Colonic mucosa (tissue), 4 donors: Measurements from ENCODE around the gene GABRP. TPM values are rescaled to one million over a fixed set of nuclear protein-coding genes. Genes with fewer than 3 reads are reported as not detected.

ENCODE experiments used
- DNase-seq: peaks from one replicate; pipeline ENCODE4 v3.0.0-alpha.2; 2020
- H3K27ac ChIP-seq: fragments of 200-600 bp; one replicate; pipeline ENCODE4 v1.8.0; 2021
- H3K27me3 ChIP-seq: fragments of 200-600 bp; one replicate; pipeline ENCODE4 v1.8.0; 2021
- H3K36me3 ChIP-seq: fragments of 200-600 bp; one replicate; pipeline ENCODE4 v1.8.0; 2021
- H3K4me1 ChIP-seq: fragments of 200-600 bp; one replicate; pipeline ENCODE4 v1.8.0; 2021; ENCODE audit warnings: mild to moderate bottlenecking
- H3K4me3 ChIP-seq: fragments of 200-600 bp; one replicate; pipeline ENCODE4 v1.8.0; 2021
- H3K9ac ChIP-seq, 2 donors: one replicate each; pipeline ENCODE4 v1.7.0; 2013; ENCODE audit warnings: control low read depth in 2 of 2, low read depth in 2 of 2, low read length in 2 of 2
- H3K9me3 ChIP-seq: fragments of 200-600 bp; one replicate; pipeline ENCODE4 v1.8.0; 2021
- CTCF ChIP-seq: fragments of 200-600 bp; IDR thresholded peaks from one replicate; pipeline ENCODE4 v1.8.0; 2022; ENCODE audit warnings: antibody characterized with exemption, mild to moderate bottlenecking
- intact Hi-C: fragments of 100-400 bp; cut with DNase I; formaldehyde crosslinking; loops from one replicate; pipeline ENCODE4 v1.14.1; 2022
- total RNA-seq, 2 donors: library from RNA; stranded (reverse); fragmentation: NEBNext Ultra II Directional in 1 of 2; extraction: Animal tissue kit (Norgen Biotek cat#: 25700) in 1 of 2; gene quantifications; one replicate each; pipeline ENCODE4 v1.2.1, GENCODE V29; 2021
- donor health status: healthy.
- donor health status: DM: no; HTN: no; CAD: no.
- donor health status: DM: no; HTN: no; CAD: no.

Gene GABRP
- total RNA-seq, 2 donors from 2014 or later, result not detected

- Histone ChIP-seq H3K27me3 (peaks cover 4% of the 10 kb centered on the region), H3K9ac (no peak overlapping the region), H3K4me3 (no peak overlapping the region), H3K4me1 (peaks cover 3% of the 10 kb centered on the region), H3K27ac (no peak overlapping the region), H3K9me3 (no peaks in the 10 kb centered on the region), H3K36me3 (no peaks in the 10 kb centered on the region)
- intact Hi-C loops, result loop anchor here (5.0 kb wide), 1 partner anchor 590 kb away; no protein-coding TSS in a partner anchor
- DNase-seq, result no peak
- TF ChIP-seq CTCF, result no peak
Observed at GRCh38 chr5:170746961-170747340, 36.6 kb upstream of the GABRP start.

- Histone ChIP-seq H3K9ac (no peak overlapping the region), H3K27me3 (peaks cover 4% of the 10 kb centered on the region), H3K36me3 (no peaks in the 10 kb centered on the region), H3K4me1 (peaks cover 6% of the 10 kb centered on the region), H3K27ac (no peak overlapping the region), H3K9me3 (no peaks in the 10 kb centered on the region), H3K4me3 (no peak overlapping the region)
- intact Hi-C loops, result loop anchor here (5.0 kb wide), 1 partner anchor 590 kb away; no protein-coding TSS in a partner anchor
- TF ChIP-seq CTCF, result no peak
- DNase-seq, result no peak
Observed at GRCh38 chr5:170747357-170747756, 36.2 kb upstream of the GABRP start.

- DNase-seq, result no peak
- no peaks in the 10 kb centered on the region for H3K9me3 ChIP-seq
- H3K4me1 ChIP-seq, result peaks cover 6% of the 10 kb centered on the region
- H3K9ac ChIP-seq, result no peak overlapping the region
- no peak overlapping the region for H3K4me3 ChIP-seq
- TF ChIP-seq CTCF, result no peak
- H3K27ac ChIP-seq, result no peak overlapping the region
- H3K36me3 ChIP-seq, result no peaks in the 10 kb centered on the region
- peaks cover 4% of the 10 kb centered on the region for H3K27me3 ChIP-seq
- intact Hi-C loops, result loop anchor here (5.0 kb wide), 1 partner anchor 589 kb away; no protein-coding TSS in a partner anchor
Observed at GRCh38 chr5:170747851-170748250, 35.7 kb upstream of the GABRP start.

GRCh38 chr5:170748951-170749471 lies 34.5 kb upstream of the GABRP start:
- TF ChIP-seq CTCF, result no peak
- DNase-seq, result no peak
- no peaks in the 10 kb centered on the region for H3K36me3 ChIP-seq
- no peak overlapping the region for H3K27ac ChIP-seq
- intact Hi-C loops, result loop anchor here (5.0 kb wide), 1 partner anchor 588 kb away; no protein-coding TSS in a partner anchor
- peaks cover 4% of the 10 kb centered on the region for H3K27me3 ChIP-seq
- no peaks in the 10 kb centered on the region for H3K9me3 ChIP-seq
- H3K4me1 ChIP-seq, result peaks cover 6% of the 10 kb centered on the region
- H3K4me3 ChIP-seq, result no peak overlapping the region
- no peak overlapping the region for H3K9ac ChIP-seq

- intact Hi-C loops, result loop anchor here (5.0 kb wide), 1 partner anchor 587 kb away; no protein-coding TSS in a partner anchor
- H3K36me3 ChIP-seq, result no peaks in the 10 kb centered on the region
- peaks cover 4% of the 10 kb centered on the region for H3K27me3 ChIP-seq
- H3K9me3 ChIP-seq, result no peaks in the 10 kb centered on the region
- H3K9ac ChIP-seq, result no peak overlapping the region
- peak; percentile 46 for DNase-seq
- no peak for TF ChIP-seq CTCF
- peak overlapping the region; percentile 13 for H3K27ac ChIP-seq
- peaks cover 6% of the 10 kb centered on the region for H3K4me1 ChIP-seq
- H3K4me3 ChIP-seq, result no peak overlapping the region
Observed at GRCh38 chr5:170749911-170750431, 33.6 kb upstream of the GABRP start.
